ENCODE results near the gene ZCCHC13. TPM values are rescaled to one million over a fixed set of nuclear protein-coding genes. Genes with fewer than 3 reads are reported as not detected.

ZCCHC13 gene
- not detected in 2 replicates for total RNA-seq

DNA sequence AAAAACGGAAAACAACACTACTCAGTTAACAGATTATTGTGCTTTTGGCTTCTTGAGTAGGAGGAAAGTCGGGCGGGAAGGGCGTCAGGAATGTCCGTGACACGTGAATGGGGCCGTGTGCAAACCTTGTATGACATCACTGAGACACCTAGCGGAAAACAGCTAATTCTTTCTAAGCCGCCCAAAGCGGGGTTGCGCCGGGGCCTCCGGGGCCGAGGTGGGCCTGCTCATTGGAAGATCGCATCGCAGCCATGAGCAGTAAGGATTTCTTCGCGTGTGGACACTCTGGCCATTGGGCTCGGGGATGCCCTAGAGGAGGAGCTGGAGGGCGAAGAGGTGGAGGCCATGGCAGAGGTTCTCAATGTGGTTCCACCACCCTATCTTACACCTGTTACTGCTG is at the start of gene ZCCHC13:
Gene ZCCHC13 (plus strand): TSS at position 165 of the 400 bp plus-strand sequence. CDS start 87 bp downstream, at position 252.

Small RNA genes lying within 50 kb of the gene (small RNA-seq; reads per million reads assigned to genes)
- gene AC004386.2, result not detected
- 29.3 reads per million, percentile 98 among the genes with 10 or more reads in this experiment for gene MIR374A
- gene MIR545, result not detected
- not detected for gene RF02119
- not detected for gene RF02120
- gene RF02121, result not detected
- gene RF02122, result not detected
- gene RF02123, result not detected

Other genes with a start within 250 kb of the ZCCHC13 start
- gene SLC16A2, start 117.3 kb downstream of the ZCCHC13 start, total RNA-seq, result 2.0 and 2.1 TPM in 2 replicates